Fibroblast of lung (primary cell): ENCODE measurements around the gene ZNF514. TPM values are rescaled to one million over a fixed set of nuclear protein-coding genes. Genes with fewer than 3 reads are reported as not detected.

Source experiments
- DNase-seq, 2 donors: peaks; one replicate each; pipeline versions ENCODE4 v3.0.0 to v3.0.0-alpha.2; 2010; ENCODE audit warnings: low read depth in 2 of 2
- H2AFZ ChIP-seq: 2 replicates; pipeline ENCODE4 v1.5.1; 2012; ENCODE audit warnings: low read length, control low read depth, inconsistent platforms
- H3K27ac ChIP-seq: 2 replicates; pipeline ENCODE4 v1.5.1; 2011; ENCODE audit warnings: low read length, control low read depth; ENCODE audit not compliant: insufficient read depth
- H3K27me3 ChIP-seq: 2 replicates; pipeline ENCODE4 v1.5.1; 2011; ENCODE audit warnings: mild to moderate bottlenecking, low read length; ENCODE audit not compliant: control insufficient read depth, insufficient read depth
- H3K36me3 ChIP-seq: 2 replicates; pipeline ENCODE4 v1.5.1; 2011; ENCODE audit warnings: low read length; ENCODE audit not compliant: control insufficient read depth, insufficient read depth
- H3K4me1 ChIP-seq: 2 replicates; pipeline ENCODE4 v1.5.1; 2011; ENCODE audit warnings: low read length; ENCODE audit not compliant: control insufficient read depth, insufficient read depth; ENCODE audit errors: extremely low read depth
- H3K4me2 ChIP-seq: 2 replicates; pipeline ENCODE4 v1.5.1; 2011; ENCODE audit warnings: low read length, control low read depth; ENCODE audit not compliant: insufficient read depth; ENCODE audit errors: extremely low read depth
- H3K4me3 ChIP-seq, 4 experiments: fragments of 200-600 bp in 1 of 4; sonication (generic) in 1 of 4; replicated peaks in 1 of 4; 2 replicates each; pipeline ENCODE4 v1.5.1; 2011 to 2016; ENCODE audit warnings: low read length in 4 of 4, low read depth in 3 of 4, mild to moderate bottlenecking in 3 of 4, control low read depth in 2 of 4, inconsistent platforms in 1 of 4, mixed read lengths in 1 of 4; ENCODE audit not compliant: insufficient read depth in 1 of 4; ENCODE audit errors: control extremely low read depth in 1 of 4
- H3K79me2 ChIP-seq: 2 replicates; pipeline ENCODE4 v1.5.1; 2012; ENCODE audit warnings: mild to moderate bottlenecking, low read length, inconsistent platforms; ENCODE audit not compliant: control insufficient read depth, insufficient read depth
- H3K9ac ChIP-seq: 2 replicates; pipeline ENCODE4 v1.5.1; 2011; ENCODE audit warnings: mild to moderate bottlenecking, low read length, control low read depth; ENCODE audit not compliant: insufficient read depth
- H3K9me3 ChIP-seq: 2 replicates; pipeline ENCODE4 v1.5.1; 2012; ENCODE audit warnings: low read depth, low read length; ENCODE audit not compliant: control insufficient read depth, insufficient read depth
- H4K20me1 ChIP-seq: 2 replicates; pipeline ENCODE4 v1.5.1; 2011; ENCODE audit warnings: low read length; ENCODE audit not compliant: control insufficient read depth, insufficient read depth; ENCODE audit errors: extremely low read depth
- CTCF ChIP-seq, 2 donors: IDR thresholded peaks in 1 of 2; conservative IDR thresholded peaks in 1 of 2; 1 replicate in 1 of 2; 2 replicates in 1 of 2; pipeline ENCODE4 v1.5.1; 2011 to 2012; ENCODE audit warnings: low read length in 2 of 2, control low read depth in 1 of 2, inconsistent platforms in 1 of 2, low read depth in 1 of 2, mild to moderate bottlenecking in 1 of 2
- EZH2 ChIP-seq: IDR thresholded peaks from 2 replicates; pipeline ENCODE4 v1.5.1; 2012; ENCODE audit warnings: low read length, control low read depth, mild to moderate bottlenecking; ENCODE audit errors: missing control alignments
- polyA minus RNA-seq: library from RNA; depleted of rRNA, polyadenylated mRNA; stranded (reverse); fragments of >200 nt; gene quantifications from 2 replicates; pipeline ENCODE4 v1.2.3, GENCODE V29; 2011; ENCODE audit warnings: low replicate concordance
- polyA plus RNA-seq, 2 donors: library from polyadenylated mRNA; depleted of rRNA in 1 of 2; stranded (reverse) in 1 of 2; unstranded in 1 of 2; fragments of >200 nt; gene quantifications; 2 replicates each; pipeline ENCODE4 v1.2.1, GENCODE V29; 2011 to 2012; ENCODE audit warnings: missing spikeins in 1 of 2
- total RNA-seq: library from RNA; depleted of rRNA; stranded (reverse); fragments of >200 nt; gene quantifications from 2 replicates; pipeline ENCODE4 v1.2.1, GENCODE V29; 2014

The ZNF514 gene
- total RNA-seq: 14.2 and 15.4 TPM in 2 replicates
- polyA plus RNA-seq: 6.0 and 6.5 TPM in 2 replicates
- 5.3 and 5.7 TPM in 2 replicates for polyA plus RNA-seq (2012)
- 1.1 and 2.3 TPM in 2 replicates for polyA minus RNA-seq

- H3K9me3 ChIP-seq: no peaks in the 10 kb centered on the region
- DNase-seq: peak; percentile 70 to 76
- no peaks in the 10 kb centered on the region for H3K79me2 ChIP-seq
- peak within 1 kb of the TSS; percentile 58 to 81 (median 68) for H3K4me3 ChIP-seq
- peaks cover 8% of the 10 kb centered on the region for H3K36me3 ChIP-seq
- no peaks in the 10 kb centered on the region for H3K27me3 ChIP-seq
- peak within 1 kb of the TSS; percentile 85 for H3K4me2 ChIP-seq
- H2AFZ ChIP-seq: peak within 1 kb of the TSS; percentile 80
- no peaks in the 10 kb centered on the region for H3K4me1 ChIP-seq
- H3K9ac ChIP-seq: peak within 1 kb of the TSS; percentile 59
- no peak for TF ChIP-seq EZH2
- TF ChIP-seq CTCF (conservative IDR thresholded peaks at IDR 0.05 in 1 of 2, IDR thresholded peaks at IDR 0.05 in 1 of 2; ENCODE audit: low read depth in 1 of 2, low read length in 2 of 2): no peak
- peaks cover 2% of the 10 kb centered on the region for H4K20me1 ChIP-seq
- peak within 1 kb of the TSS; percentile 46 for H3K27ac ChIP-seq
Observed at GRCh38 chr2:95159690-95160449, at the start of gene ZNF514. Gene ZNF514, minus strand, starts transcription at chr2:95159848. Its CDS starts 6,595 bp downstream, at chr2:95153253.

GRCh38 chr2:95208106-95208505 lies 48.5 kb upstream of the ZNF514 start:
- H3K4me3 ChIP-seq: peak overlapping the region; percentile 52 to 85 (median 82)
- H3K9me3 ChIP-seq: no peaks in the 10 kb centered on the region
- peak overlapping the region; percentile 48 for H3K27ac ChIP-seq
- TF ChIP-seq EZH2: no peak
- no peak for TF ChIP-seq CTCF (conservative IDR thresholded peaks at IDR 0.05 in 1 of 2, IDR thresholded peaks at IDR 0.05 in 1 of 2; ENCODE audit: low read depth in 1 of 2, low read length in 2 of 2)
- H3K79me2 ChIP-seq: no peaks in the 10 kb centered on the region
- no peaks in the 10 kb centered on the region for H3K36me3 ChIP-seq
- H3K27me3 ChIP-seq: no peaks in the 10 kb centered on the region
- H3K4me2 ChIP-seq: peak overlapping the region; percentile 87
- no peaks in the 10 kb centered on the region for H3K4me1 ChIP-seq
- H3K9ac ChIP-seq: no peak overlapping the region
- peak; percentile 6 to 50 for DNase-seq
- H2AFZ ChIP-seq: peak overlapping the region; percentile 91
- no peaks in the 10 kb centered on the region for H4K20me1 ChIP-seq

- Histone ChIP-seq H3K4me3 (peak within 1 kb of the TSS; percentile 52 to 85 (median 82)), H3K9ac (peak within 1 kb of the TSS; percentile 60), H3K4me2 (peak within 1 kb of the TSS; percentile 87), H3K27me3 (no peaks in the 10 kb centered on the region), H3K27ac (peak within 1 kb of the TSS; percentile 48), H3K79me2 (no peaks in the 10 kb centered on the region), H3K36me3 (no peaks in the 10 kb centered on the region), H4K20me1 (no peaks in the 10 kb centered on the region), H2AFZ (peak within 1 kb of the TSS; percentile 91), H3K4me1 (no peaks in the 10 kb centered on the region), H3K9me3 (no peaks in the 10 kb centered on the region)
- peak; percentile 87 to 91 for DNase-seq
- TF ChIP-seq CTCF (conservative IDR thresholded peaks at IDR 0.05 in 1 of 2, IDR thresholded peaks at IDR 0.05 in 1 of 2; ENCODE audit: low read depth in 1 of 2, low read length in 2 of 2) (peak; percentile 9 to 30), EZH2 (no peak)
Observed at GRCh38 chr2:95207111-95207961, 47.7 kb upstream of the ZNF514 start, which contains the start of gene ZNF892. Gene ZNF892, plus strand, starts transcription at chr2:95207521. Its CDS starts 295 bp downstream, at chr2:95207816.
